LNCaP clone FGC (cell line): ENCODE results near the gene TSGA10.
A peak's percentile ranks its signal among the peaks of the same experiment; 100 is the strongest.
"Not testable (repeated sequence)": the region's sequence is repeated elsewhere in the genome, so short reads cannot be mapped to it uniquely, and the experiment has no call there.

Experiments
- DNase-seq: peaks from one replicate; pipeline ENCODE4 v3.0.0-alpha.2; 2011; ENCODE audit warnings: low read depth
- H3K4me3 ChIP-seq: 2 replicates; pipeline ENCODE4 v1.5.1; 2011; ENCODE audit warnings: mild to moderate bottlenecking, low read depth, low read length, control low read depth
- CTCF ChIP-seq: IDR thresholded peaks from 2 replicates; pipeline ENCODE4 v1.5.1; 2012; ENCODE audit warnings: mild to moderate bottlenecking; ENCODE audit not compliant: control insufficient read depth, insufficient read depth; ENCODE audit errors: extremely low read depth

Gene TSGA10

GRCh38 chr2:99035920-99036319 is 118.8 kb downstream of the TSGA10 start:
- DNase-seq = peak; percentile 1
- TF ChIP-seq CTCF = peak; percentile 28; the same call in 1 of the 2 replicates
- no peak overlapping the region for H3K4me3 ChIP-seq

DNA sequence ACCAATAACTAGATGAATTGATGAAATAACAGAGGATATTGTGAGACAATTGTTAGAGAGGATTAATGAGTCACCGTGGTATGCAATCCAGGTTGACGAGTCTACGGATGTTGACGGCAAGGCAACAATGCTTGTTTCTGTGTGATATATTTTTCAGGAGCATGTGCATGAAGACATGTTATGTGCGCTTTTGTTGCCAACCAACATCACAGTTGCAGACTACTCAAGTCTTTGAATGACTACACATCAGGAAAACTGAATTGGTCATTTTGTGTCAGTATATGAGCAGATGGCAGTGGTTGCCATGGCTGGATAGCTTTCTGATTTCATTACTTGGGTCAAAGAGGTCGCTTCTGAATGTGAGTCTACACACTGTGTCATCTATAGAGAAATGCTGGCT is 122.0 kb downstream of the TSGA10 start:
- TF ChIP-seq CTCF = no peak
- H3K4me3 ChIP-seq = no peak overlapping the region
- DNase-seq = no peak

GRCh38 chr2:99032001-99032400 is 122.7 kb downstream of the TSGA10 start:
- TF ChIP-seq CTCF = no peak

GRCh38 chr2:99031481-99031880 is 123.3 kb downstream of the TSGA10 start:
- TF ChIP-seq CTCF = no peak
- no peak for DNase-seq
- no peak overlapping the region for H3K4me3 ChIP-seq

More at GRCh38 chr2:99032001-99032400, 122.7 kb downstream of the TSGA10 start:
- H3K4me3 ChIP-seq = no peak overlapping the region
- DNase-seq = no peak

GRCh38 chr2:99028558-99028957 is 126.2 kb downstream of the TSGA10 start:
- H3K4me3 ChIP-seq = no peak overlapping the region
- no peak for TF ChIP-seq CTCF
- DNase-seq = no peak

- H3K4me3 ChIP-seq = no peak overlapping the region
- no peak for TF ChIP-seq CTCF
- DNase-seq = no peak
Measured at GRCh38 chr2:99027856-99028255, 126.9 kb downstream of the TSGA10 start.

DNA sequence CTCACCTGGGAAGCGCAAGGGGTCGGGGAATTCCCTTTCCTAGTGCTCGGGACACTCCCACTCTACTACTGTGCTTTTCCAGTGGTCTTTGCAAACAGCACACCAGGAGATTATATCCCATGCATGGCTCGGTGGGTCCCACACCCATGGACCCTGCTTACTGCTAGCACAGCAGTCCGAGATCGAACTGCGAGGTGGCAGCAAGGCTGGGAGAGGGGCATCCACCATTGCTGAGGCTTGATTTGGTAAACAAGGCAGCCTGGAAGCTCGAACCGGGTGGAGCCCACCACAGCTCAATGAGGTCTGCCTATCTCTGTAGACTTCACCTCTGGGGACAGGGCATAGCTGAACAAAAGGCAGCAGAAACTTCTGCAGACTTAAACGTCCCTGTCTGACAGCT is 154.0 kb downstream of the TSGA10 start:
- TF ChIP-seq CTCF = no peak
- H3K4me3 ChIP-seq = no peak overlapping the region
- no peak for DNase-seq

DNA sequence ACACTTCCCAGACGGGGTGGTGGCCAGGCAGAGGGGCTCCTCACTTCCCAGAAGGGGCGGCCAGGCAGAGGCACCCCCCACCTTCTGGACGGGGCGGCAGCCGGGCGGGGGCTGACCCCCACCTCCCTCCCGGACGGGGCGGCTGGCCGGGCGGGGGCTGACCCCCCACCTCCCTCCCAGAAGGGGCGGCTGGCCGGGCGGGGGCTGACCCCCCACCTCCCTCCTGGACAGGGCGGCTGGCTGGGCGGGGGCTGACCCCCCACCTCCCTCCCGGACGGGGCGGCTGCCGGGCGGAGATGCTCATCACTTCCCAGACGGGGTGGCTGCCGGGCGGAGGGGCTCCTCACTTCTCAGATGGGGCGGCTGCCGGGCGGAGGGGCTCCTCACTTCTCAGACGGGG is 166.0 kb downstream of the TSGA10 start:
- not testable (repeated sequence) for H3K4me3 ChIP-seq, DNase-seq
